Erythroblast (primary cell): ENCODE results near the gene HDAC4.

Source experiments
- GATA1 ChIP-seq: IDR thresholded peaks from 2 replicates; pipeline ENCODE4 v1.6.1; 2011; ENCODE audit warnings: low read depth, mild to moderate bottlenecking, control low read depth, low read length, moderate library complexity
- POLR2A ChIP-seq: IDR thresholded peaks from 2 replicates; pipeline ENCODE4 v1.6.1; 2011; ENCODE audit warnings: mild to moderate bottlenecking, low read length

- TF ChIP-seq POLR2A (no peak), GATA1 (no peak)
Observed at GRCh38 chr2:239093542-239093941, 307.3 kb downstream of the HDAC4 start.
